DND-41 (cell line): Measurements from ENCODE around the gene LRRC8D.
A peak's percentile ranks its signal among the peaks of the same experiment; 100 is the strongest.

Experiments used
- ATAC-seq: fragments of 200-7000 bp; cut with Tn5 transposase; 3 replicates; pipeline ENCODE4 v1.9.1; 2021; ENCODE audit warnings: low read depth; ENCODE audit not compliant: insufficient read depth
- DNase-seq: peaks from one replicate; pipeline ENCODE4 v3.0.0-alpha.2; 2020
- H2AFZ ChIP-seq: 2 replicates; pipeline ENCODE4 v1.6.0; 2012; ENCODE audit warnings: low read depth, low read length
- H3K27ac ChIP-seq: 2 replicates; pipeline ENCODE4 v1.5.1; 2012; ENCODE audit warnings: low read length, inconsistent platforms
- H3K27me3 ChIP-seq: fragments of 200-600 bp; sonication (generic); 2 replicates; pipeline ENCODE4 v1.6.0; 2012; ENCODE audit warnings: low read length, mild to moderate bottlenecking, inconsistent platforms; ENCODE audit not compliant: insufficient read depth, poor library complexity
- H3K36me3 ChIP-seq: 2 replicates; pipeline ENCODE4 v1.5.1; 2012; ENCODE audit warnings: low read length, inconsistent platforms; ENCODE audit not compliant: insufficient read depth
- H3K4me1 ChIP-seq: 2 replicates; pipeline ENCODE4 v1.5.1; 2012; ENCODE audit warnings: mild to moderate bottlenecking, low read length; ENCODE audit not compliant: insufficient read depth
- H3K4me2 ChIP-seq: 2 replicates; pipeline ENCODE4 v1.6.0; 2012; ENCODE audit warnings: mild to moderate bottlenecking, moderate library complexity, low read length, inconsistent platforms; ENCODE audit not compliant: insufficient read depth
- H3K4me3 ChIP-seq, 2 experiments: fragments of 200-600 bp in 1 of 2; shearing (Covaris generic) in 1 of 2; 2 replicates each; pipeline ENCODE4 v1.5.1; 2012 to 2016; ENCODE audit warnings: inconsistent platforms in 2 of 2, low read length in 2 of 2, mild to moderate bottlenecking in 2 of 2, low read depth in 1 of 2, moderate library complexity in 1 of 2
- H3K79me2 ChIP-seq: 2 replicates; pipeline ENCODE4 v1.6.0; 2012; ENCODE audit warnings: low read length, inconsistent platforms; ENCODE audit not compliant: insufficient read depth
- H3K9ac ChIP-seq: 2 replicates; pipeline ENCODE4 v1.6.0; 2012; ENCODE audit warnings: low read depth, mild to moderate bottlenecking, inconsistent platforms, low read length, moderate library complexity
- H3K9me3 ChIP-seq: 2 replicates; pipeline ENCODE4 v1.5.1; 2012; ENCODE audit warnings: low read length, moderate library complexity, mild to moderate bottlenecking, inconsistent platforms; ENCODE audit not compliant: insufficient read depth, severe bottlenecking
- H4K20me1 ChIP-seq: 2 replicates; pipeline ENCODE4 v1.6.0; 2012; ENCODE audit warnings: low read length; ENCODE audit not compliant: insufficient read depth
- EZH2 ChIP-seq: IDR thresholded peaks from 3 replicates; pipeline ENCODE4 v1.6.1; 2012; ENCODE audit warnings: borderline replicate concordance, low read depth, mild to moderate bottlenecking, moderate library complexity, low read length, inconsistent platforms; ENCODE audit not compliant: severe bottlenecking
- TF ChIP-seq, protein P1 (sequence below): IDR thresholded peaks from 2 replicates; pipeline ENCODE4 v1.5.1; 2012; ENCODE audit warnings: borderline replicate concordance, low read length, moderate library complexity, mild to moderate bottlenecking; ENCODE audit not compliant: poor library complexity, severe bottlenecking; ENCODE audit errors: extremely low read depth

The LRRC8D gene

GRCh38 chr1:89854140-89854539 is 33.3 kb downstream of the LRRC8D start:
- Histone ChIP-seq H3K9me3 (no peaks in the 10 kb centered on the region), H3K4me2 (no peak overlapping the region), H3K36me3 (peaks cover 27% of the 10 kb centered on the region), H3K27ac (no peak overlapping the region), H4K20me1 (no peaks in the 10 kb centered on the region), H3K27me3 (no peaks in the 10 kb centered on the region), H3K4me1 (peaks cover 7% of the 10 kb centered on the region), H2AFZ (no peak overlapping the region), H3K4me3 (no peak overlapping the region), H3K9ac (no peak overlapping the region), H3K79me2 (peaks cover 50% of the 10 kb centered on the region)
- ATAC-seq, result no peak
- DNase-seq, result no peak
- TF ChIP-seq, protein P1, sequence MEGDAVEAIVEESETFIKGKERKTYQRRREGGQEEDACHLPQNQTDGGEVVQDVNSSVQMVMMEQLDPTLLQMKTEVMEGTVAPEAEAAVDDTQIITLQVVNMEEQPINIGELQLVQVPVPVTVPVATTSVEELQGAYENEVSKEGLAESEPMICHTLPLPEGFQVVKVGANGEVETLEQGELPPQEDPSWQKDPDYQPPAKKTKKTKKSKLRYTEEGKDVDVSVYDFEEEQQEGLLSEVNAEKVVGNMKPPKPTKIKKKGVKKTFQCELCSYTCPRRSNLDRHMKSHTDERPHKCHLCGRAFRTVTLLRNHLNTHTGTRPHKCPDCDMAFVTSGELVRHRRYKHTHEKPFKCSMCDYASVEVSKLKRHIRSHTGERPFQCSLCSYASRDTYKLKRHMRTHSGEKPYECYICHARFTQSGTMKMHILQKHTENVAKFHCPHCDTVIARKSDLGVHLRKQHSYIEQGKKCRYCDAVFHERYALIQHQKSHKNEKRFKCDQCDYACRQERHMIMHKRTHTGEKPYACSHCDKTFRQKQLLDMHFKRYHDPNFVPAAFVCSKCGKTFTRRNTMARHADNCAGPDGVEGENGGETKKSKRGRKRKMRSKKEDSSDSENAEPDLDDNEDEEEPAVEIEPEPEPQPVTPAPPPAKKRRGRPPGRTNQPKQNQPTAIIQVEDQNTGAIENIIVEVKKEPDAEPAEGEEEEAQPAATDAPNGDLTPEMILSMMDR, result no peak
- TF ChIP-seq EZH2, result no peak

DNA sequence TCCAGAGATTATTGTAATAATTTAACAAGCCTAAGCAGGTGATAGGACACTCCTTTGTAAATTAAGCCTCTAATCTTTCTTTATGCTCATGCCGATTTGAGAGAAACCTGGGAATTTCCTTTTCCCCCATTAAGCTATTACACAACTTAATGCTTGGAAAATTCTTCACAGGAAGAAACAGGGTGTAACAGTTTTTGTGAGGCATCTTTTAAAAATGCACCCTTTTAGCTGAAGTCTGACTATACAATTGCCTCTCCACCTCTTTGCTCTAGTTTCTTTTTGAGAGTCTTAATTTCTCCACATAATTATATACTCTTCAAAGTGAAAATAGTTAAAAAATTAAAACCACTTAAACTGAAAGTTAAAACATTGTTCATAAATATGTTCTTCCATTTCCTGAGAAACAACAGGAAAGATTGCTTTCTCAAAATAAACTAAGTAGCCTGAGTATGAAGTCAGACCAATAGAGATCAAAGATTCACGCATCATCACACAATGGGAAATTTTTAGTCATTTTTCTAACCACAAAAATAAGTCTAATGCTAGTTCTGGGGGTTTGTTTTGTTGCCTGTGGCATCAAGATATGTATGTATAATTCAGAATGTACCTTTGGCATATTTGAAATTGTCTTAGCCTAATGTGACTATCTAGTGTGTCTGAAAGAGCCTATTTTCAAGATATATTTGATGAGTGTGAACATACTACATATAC is 34.7 kb downstream of the LRRC8D start:
- H4K20me1 ChIP-seq, result no peaks in the 10 kb centered on the region
- no peak overlapping the region for H3K9ac ChIP-seq
- H3K4me3 ChIP-seq, result no peak overlapping the region
- peaks cover 25% of the 10 kb centered on the region for H3K36me3 ChIP-seq
- no peaks in the 10 kb centered on the region for H3K27me3 ChIP-seq
- peaks cover 46% of the 10 kb centered on the region for H3K79me2 ChIP-seq
- H3K9me3 ChIP-seq, result no peaks in the 10 kb centered on the region
- H3K4me1 ChIP-seq, result peaks cover 7% of the 10 kb centered on the region
- H3K4me2 ChIP-seq, result no peak overlapping the region
- no peak for DNase-seq
- ATAC-seq, result peak; percentile 62; the same call in 2 of the 3 replicates
- no peak overlapping the region for H3K27ac ChIP-seq
- no peak overlapping the region for H2AFZ ChIP-seq
- TF ChIP-seq EZH2, result no peak
- TF ChIP-seq, protein P1, result no peak

DNA sequence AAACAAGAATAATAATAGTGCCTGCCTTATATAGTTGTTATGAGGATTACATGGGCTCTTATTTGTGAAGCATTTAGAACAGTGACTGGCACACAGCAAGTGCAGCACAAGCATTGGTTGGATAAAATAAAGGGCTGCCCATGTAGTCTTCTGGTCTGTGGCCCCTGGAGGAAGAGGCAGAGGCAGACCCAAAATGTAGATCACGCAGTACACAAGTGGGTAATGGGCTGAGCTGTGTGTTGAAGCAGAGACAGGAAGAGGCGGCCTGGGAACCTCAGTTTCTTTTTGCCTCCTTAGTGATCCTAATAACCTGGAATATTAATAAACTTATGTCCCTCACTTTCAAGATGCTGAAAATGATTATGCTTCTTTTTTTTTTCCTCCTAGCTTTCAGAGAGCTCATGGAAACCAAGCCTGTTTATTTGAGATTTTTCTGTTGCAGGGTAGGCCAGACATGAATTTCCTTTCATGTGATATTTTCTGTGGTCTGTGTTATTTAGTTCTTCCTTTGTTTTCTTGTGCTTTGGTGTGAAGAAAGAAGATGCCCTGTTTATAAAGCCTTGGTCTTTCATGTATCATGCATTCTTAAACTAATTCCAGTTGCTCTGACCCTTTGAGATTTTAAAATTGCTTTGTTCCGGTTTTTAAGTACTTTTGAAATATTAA is 42.5 kb downstream of the LRRC8D start:
- Histone ChIP-seq H3K36me3 (peaks cover 20% of the 10 kb centered on the region), H2AFZ (no peak overlapping the region), H3K79me2 (peaks cover 48% of the 10 kb centered on the region), H4K20me1 (no peaks in the 10 kb centered on the region), H3K27ac (peak overlapping the region; percentile 18; the same call in 1 of the 2 replicates), H3K27me3 (no peaks in the 10 kb centered on the region), H3K4me2 (no peak overlapping the region), H3K9me3 (no peaks in the 10 kb centered on the region), H3K4me1 (peaks cover 15% of the 10 kb centered on the region), H3K9ac (no peak overlapping the region), H3K4me3 (no peak overlapping the region)
- peak; percentile 56 for ATAC-seq
- no peak for DNase-seq
- no peak for TF ChIP-seq EZH2
- TF ChIP-seq, protein P1, result no peak
